Activated T-cell treated with anti-CD3 and anti-CD28 coated beads for 4 hours (primary cell): ENCODE data around the gene MAP3K8.
"Not testable (repeated sequence)": the region's sequence is repeated elsewhere in the genome, so short reads cannot be mapped to it uniquely, and the experiment has no call there.

Source experiments
- DNase-seq: peaks from one replicate; pipeline ENCODE4 v3.0.0-alpha.2; 2020

The MAP3K8 gene

DNA sequence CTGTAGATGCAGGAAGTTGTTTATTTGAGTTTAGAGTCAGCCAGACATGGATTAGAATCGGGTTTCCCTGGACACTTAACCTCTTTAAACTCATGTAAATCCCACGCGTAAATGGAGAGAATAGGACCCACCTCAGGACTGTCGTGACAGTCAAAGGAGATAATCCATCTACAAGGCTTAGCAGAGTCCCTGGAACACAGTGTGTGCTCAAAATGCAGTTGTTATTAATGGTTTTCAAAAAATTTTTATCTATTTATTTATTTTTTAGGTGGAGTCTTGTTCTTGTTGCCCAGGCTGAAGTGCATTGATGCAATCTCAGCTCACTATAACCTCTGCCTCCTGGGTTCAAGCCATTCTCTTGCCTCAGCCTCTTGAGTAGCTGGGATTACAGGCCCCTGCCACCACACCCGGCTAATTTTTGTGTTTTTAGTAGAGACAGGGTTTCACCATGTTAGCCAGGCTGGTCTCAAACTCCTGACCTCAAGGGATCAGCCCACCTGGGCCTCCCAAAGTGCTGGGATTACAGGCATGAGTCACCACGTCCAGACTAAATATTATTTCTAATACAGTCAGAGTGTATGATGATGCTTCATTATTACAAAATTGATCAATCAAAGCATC lies 10.2 kb upstream of the MAP3K8 start:
- not testable (repeated sequence) for DNase-seq

- no peak for DNase-seq
Measured at GRCh38 chr10:30425336-30426075, 8.5 kb upstream of the MAP3K8 start.

DNA sequence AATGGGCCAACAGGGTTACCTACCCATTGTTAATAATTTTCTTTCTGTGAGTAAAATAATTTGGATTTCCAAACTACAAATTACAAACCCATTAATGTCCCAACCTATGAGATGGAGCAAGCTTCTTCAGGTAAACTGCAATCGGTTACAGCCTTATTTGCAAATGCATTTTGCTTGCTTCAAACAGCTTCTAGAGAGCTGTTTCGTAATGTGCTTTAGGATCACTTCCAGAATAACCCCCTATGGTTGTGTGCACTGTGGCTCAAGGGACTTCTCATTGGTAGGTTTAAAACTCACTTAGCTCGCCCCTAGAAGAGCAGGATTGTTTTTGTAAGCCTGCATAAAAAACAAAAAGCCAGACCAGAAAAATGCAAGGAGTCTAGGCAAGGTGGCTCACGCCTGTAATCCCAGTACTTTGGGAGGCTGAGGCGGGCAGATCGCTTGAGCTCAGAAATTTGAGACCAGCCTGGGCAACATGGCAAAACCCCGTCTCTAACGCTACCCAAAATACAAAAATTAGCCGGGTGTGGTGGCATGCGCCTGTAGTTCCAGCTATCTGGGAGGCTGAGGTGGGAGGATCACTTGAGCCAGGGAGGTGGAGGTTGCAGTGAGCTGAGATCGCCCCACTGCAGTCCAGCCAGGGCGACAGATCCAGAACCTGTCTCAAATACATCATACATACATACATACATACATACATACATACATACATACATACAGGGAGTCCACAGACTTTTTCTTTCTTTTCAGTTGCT lies 3.3 kb upstream of the MAP3K8 start:
- no peak for DNase-seq

DNA sequence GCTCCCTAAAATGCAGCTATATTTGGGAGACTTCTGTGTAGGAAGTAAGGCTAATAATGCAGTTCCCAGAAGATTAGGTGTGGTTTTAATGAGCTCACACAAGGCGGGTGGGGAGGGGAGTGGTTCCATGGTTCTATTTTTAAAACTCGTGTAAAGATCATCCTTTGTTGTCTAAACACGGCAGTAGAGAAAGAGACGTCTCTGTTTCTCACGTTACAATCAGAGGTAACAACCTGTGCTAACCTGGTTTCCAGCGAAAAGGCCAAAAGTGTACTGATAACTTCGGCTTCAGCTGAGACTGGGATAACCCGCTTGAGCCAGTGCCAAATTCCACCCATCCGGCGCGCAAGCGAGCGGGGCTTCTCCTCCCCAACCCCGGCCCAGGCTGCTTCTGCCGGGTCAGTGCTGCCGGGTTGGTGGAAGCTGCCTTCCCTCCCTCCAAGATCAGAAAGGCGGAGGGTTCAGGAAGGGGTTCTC lies 2.5 kb upstream of the MAP3K8 start:
- no peak for DNase-seq

DNA sequence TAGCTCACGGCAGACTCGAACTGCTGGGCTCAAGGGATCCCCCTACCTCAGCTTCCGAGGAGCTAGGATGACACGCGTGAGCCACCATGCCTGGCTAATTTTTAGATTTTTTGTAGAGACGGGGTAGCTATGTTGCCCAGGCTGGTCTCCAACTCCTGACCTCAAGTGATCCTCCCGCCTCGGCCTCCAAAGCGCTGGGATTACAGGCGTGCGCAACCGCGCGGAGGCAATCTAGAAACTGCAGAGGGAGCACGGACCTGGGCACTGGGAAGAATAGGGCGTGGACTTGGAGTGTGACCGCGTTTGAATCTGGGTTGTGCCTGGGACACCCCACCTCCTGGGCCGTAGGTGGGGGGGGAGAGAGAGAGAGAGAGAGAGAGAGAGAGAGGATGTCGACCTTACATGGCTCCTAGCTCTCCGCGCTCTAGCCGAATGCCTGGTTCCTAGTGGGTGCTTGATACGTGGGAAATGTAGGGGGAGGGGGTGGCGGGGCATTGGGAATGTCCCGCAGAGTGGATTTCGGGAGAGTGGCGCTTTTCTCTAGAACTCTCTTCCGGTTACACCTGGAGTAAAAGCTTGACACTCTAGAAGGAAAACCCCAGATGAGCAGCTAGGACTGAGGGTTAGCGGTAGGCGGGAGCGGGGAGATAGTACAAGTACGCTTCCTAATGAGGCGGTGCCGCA lies 1.2 kb upstream of the MAP3K8 start:
- DNase-seq, result no peak

DNA sequence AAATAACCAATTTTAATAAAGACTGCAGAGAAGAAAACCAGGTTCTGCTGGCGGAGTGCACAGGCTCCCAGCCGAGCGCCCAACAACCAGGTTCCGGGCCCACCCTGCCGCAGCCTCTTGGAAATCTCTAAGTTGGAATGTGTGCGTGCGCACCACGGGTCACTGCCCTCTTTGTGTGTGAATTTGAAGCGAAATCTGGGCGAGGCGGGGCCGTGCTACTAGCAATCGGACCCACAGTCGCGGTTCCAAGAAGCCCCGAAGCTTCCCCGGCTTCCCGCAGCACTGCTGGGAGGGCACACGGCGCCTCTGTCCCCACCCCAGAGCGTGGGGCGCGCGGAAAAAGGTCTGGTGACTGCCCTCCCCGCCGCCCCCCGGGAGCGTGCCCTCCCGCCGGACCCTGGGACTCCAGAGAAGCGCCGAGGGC lies 666 bp upstream of the MAP3K8 start:
- peak; percentile 20 for DNase-seq

GRCh38 chr10:30434273-30435072 lies 489 bp downstream of the MAP3K8 start:
- peak; percentile 47 for DNase-seq

DNA sequence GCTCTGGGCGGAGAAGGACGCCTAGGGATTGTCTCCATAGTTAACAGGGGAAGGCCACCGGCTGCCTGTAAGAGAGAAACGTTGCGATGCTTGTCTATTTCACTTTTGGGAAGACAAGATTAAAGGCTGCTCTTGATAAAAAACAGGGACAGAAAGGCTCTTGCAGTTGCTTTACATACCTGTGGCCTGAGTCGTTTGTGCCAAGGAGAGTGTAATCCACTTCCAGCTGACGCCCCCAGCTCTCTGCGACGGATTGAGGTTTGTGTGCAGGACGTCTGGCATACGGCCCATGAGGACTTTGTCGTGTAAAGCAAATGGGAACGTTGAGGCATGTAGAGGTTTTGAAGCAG lies 1.1 kb downstream of the MAP3K8 start:
- no peak for DNase-seq

DNA sequence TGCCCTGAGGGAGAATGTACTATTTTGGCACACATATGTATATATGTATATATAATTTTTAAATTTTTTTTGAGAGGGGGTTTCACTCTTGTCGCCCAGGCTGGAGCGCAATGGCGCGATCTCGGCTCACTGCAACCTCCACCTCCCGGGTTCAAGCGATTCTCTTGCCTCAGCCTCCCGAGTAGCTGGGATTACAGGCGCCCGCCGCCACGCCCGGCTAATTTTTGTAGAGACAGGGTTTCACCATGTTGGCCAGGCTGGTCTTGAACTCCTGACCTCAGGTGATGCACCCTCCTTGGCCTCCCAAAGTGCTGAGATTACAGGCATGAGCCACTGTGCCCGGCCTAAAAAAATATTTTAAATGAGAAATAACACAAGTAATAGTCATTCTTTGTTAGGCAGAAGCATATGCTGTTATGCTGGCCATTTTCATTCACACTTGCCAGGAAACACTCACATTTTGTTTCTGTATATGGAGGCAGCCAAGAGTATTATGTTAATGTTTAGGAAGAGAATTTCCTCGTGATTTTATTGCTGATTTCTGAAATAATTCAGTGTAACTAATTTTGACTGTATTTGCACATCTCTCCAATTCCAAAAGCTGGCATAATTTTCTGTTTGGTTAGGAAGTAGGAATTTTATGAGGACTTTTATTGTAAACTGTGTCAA lies 1.6 kb downstream of the MAP3K8 start:
- DNase-seq, result not testable (repeated sequence)

- DNase-seq, result no peak
Measured at GRCh38 chr10:30436191-30436611, 2.2 kb downstream of the MAP3K8 start.

GRCh38 chr10:30436671-30437030 lies 2.7 kb downstream of the MAP3K8 start:
- DNase-seq, result no peak

GRCh38 chr10:30437031-30437841 lies 3.3 kb downstream of the MAP3K8 start:
- DNase-seq, result no peak

DNA sequence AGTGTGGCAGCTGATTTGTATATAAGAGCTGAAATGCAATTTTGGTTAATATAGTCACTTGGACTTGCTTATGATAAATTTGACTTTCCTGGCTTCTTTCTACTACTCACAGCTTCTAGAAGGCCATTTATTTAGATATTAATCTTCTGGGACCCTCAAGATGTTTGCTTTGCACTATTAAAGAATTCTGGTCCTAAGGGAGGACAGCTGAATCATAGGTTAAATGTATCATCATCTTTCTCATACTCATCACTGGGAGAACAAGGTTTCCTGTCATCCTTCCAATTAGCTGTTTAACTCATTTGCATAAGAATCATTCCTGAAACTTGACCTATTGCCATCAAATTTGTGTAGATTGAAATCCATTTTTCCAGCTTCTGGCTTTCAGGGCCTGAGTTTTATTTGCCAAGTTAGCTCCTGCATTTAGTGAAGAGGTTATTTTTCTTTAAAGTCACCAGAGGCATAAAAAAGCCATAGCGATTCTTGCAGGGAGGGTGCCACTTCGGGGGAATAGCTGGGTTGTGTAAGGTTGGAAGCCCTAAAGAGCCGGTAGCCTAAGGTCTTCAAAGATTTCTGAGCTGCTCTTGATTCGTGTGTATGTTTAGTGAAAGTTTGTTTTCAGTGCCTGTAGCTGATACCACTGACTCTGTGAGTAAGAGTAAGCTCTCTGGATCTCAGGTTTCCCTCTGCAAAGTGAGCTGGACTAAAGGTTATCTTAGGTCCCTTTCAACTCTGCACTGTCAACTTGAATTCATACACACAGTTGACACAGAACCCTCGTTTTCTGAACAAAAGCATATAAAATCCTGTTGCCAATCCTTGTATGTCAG lies 4.3 kb downstream of the MAP3K8 start:
- no peak for DNase-seq

DNA sequence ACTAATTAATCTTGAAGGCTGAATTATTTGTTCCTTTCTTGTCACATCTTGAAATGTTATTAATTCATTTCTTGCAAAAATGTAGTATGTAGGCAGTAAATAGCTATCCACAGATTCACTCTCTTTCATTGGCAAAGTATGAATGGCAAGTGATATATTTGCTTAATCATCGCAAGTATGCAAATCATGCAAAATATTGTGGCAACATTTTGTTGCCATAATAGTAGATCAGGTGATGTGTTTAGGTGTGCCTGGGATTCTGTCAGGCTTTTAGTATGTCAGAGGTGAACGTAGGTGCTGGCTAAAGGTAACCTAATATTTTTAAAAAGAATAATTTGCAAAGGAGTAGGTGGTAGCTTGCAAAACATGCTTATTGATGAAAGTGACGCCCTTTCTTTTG lies 5.9 kb downstream of the MAP3K8 start:
- DNase-seq, result no peak

GRCh38 chr10:30442019-30442606 lies 8.1 kb downstream of the MAP3K8 start:
- DNase-seq, result no peak

DNA sequence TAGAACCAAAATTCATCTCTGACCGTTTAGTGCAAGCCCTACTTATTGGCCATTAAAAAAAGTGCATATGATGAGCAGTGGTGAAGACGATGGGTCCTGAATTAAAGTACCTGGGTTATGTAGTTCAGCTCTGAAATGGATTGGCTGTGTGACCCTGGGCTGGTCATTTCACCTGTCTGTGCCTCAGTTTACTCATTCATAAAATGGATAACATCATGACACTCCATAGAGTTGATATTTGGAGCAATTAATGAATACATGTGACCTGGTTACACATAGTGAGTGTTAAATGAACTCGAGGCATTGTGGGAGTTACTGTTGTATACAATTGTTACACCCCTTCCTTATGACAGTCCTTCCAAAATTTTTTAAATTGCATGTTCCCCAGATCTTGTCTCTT lies 9.1 kb downstream of the MAP3K8 start:
- DNase-seq, result no peak

GRCh38 chr10:30445711-30446110 lies 11.7 kb downstream of the MAP3K8 start:
- no peak for DNase-seq

DNA sequence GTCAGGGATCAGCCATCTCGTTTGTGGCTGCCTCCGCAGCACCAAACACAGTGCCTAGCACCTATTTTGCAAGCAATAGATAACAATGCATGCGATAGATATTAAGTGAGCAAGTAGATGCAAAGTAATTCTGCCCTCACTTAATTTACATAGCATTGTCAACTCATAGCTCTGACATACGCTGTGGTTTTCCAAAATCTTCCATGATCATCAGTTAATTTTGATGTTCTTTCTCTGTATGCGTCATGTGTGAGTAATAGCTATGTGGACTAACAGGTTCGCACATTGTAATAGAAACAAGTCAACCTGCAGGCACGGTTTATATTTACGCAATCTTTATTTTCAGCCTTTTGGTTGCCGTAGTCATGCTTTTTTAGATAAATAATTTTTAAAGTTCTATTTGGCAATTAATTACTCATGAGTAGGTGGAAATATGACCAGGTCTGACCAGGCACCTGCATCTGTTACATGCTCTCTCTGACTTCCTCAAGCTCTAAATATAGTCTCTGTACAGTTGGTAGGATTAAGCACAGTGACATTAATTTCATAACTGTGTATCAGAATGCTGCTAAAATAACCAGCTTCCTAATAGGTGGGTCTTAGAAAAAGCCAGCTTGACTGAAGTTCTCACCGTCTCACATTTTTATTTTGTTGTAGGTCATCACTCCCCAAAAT lies 13.3 kb downstream of the MAP3K8 start:
- DNase-seq, result no peak

- no peak for DNase-seq
Measured at GRCh38 chr10:30448092-30448491, 14.1 kb downstream of the MAP3K8 start.
